ENCODE results near the gene XPR1.
"Not testable (repeated sequence)": the region's sequence is repeated elsewhere in the genome, so short reads cannot be mapped to it uniquely, and the experiment has no call there.

Gene XPR1

GRCh38 chr1:180640531-180640949, 8.7 kb downstream of the XPR1 start:
- H3K27ac ChIP-seq: no peak overlapping the region
- peaks cover 0 to 16% (median 3%) of the 10 kb centered on the region in 4 donors for H3K4me1 ChIP-seq
- TF ChIP-seq, protein P1, sequence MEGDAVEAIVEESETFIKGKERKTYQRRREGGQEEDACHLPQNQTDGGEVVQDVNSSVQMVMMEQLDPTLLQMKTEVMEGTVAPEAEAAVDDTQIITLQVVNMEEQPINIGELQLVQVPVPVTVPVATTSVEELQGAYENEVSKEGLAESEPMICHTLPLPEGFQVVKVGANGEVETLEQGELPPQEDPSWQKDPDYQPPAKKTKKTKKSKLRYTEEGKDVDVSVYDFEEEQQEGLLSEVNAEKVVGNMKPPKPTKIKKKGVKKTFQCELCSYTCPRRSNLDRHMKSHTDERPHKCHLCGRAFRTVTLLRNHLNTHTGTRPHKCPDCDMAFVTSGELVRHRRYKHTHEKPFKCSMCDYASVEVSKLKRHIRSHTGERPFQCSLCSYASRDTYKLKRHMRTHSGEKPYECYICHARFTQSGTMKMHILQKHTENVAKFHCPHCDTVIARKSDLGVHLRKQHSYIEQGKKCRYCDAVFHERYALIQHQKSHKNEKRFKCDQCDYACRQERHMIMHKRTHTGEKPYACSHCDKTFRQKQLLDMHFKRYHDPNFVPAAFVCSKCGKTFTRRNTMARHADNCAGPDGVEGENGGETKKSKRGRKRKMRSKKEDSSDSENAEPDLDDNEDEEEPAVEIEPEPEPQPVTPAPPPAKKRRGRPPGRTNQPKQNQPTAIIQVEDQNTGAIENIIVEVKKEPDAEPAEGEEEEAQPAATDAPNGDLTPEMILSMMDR (IDR thresholded peaks at IDR 0.05): no peak
- intact Hi-C loops (cut with DNase I; ENCODE audit: low total_unique reads): no loop called here
- DNase-seq: no peak
- H3K27me3 ChIP-seq: no peaks in the 10 kb centered on the region
- no peaks in the 10 kb centered on the region for H3K9me3 ChIP-seq
- no peak overlapping the region for H3K4me3 ChIP-seq
- H3K36me3 ChIP-seq: no peaks in the 10 kb centered on the region

DNA sequence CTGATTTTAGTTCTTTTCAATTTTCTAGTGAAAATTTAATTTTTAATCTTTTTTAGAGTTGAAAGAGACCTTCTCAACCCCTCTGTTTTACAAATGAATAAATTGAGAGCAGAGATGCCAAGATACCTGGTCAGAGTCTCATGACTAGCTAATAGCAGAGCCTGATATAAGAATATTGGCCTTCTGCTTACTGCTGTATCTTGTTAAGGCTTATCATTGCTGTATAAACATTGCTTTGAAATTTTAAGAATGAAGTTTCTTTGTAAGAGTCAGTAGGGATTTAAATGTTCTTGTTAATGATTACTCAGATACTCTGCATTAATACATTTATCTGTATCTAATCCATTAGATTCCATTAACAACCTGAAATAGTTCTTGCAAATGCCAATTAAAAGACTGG, 9.8 kb downstream of the XPR1 start:
- H3K9me3 ChIP-seq: no peaks in the 10 kb centered on the region
- H3K27me3 ChIP-seq: no peaks in the 10 kb centered on the region
- no peaks in the 10 kb centered on the region for H3K36me3 ChIP-seq
- H3K27ac ChIP-seq: no peak overlapping the region
- H3K4me3 ChIP-seq: no peak overlapping the region
- H3K4me1 ChIP-seq: peaks cover 0 to 16% (median 3%) of the 10 kb centered on the region in 4 donors
- DNase-seq: no peak
- TF ChIP-seq, protein P1 (IDR thresholded peaks at IDR 0.05): no peak
- intact Hi-C loops (cut with DNase I; ENCODE audit: low total_unique reads): no loop called here

DNA sequence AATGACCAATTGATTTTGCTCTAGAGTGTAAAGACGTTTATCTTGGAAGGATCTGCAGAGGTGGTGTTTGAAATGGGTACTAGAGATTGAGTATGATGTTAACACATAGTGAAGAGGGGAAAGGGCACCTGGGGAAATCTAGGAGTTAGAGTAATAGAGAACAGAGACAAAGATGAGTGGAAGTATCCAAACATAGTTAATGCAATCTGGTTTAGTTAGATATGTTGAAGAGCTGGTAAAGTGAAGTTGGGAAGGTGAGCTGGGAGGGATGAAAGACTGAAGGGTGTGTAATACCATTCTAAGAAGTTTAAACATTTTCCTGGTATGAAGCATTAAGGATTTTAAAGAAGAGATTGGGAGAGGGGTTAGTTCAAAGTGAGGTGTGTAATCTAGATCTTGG, 11.0 kb downstream of the XPR1 start:
- Histone ChIP-seq H3K36me3 (no peaks in the 10 kb centered on the region), H3K4me3 (no peak overlapping the region), H3K27ac (no peak overlapping the region), H3K4me1 (peaks cover 0 to 16% (median 3%) of the 10 kb centered on the region in 4 donors), H3K9me3 (no peaks in the 10 kb centered on the region), H3K27me3 (no peaks in the 10 kb centered on the region)
- no peak for DNase-seq
- intact Hi-C loops (cut with DNase I; ENCODE audit: low total_unique reads): no loop called here
- TF ChIP-seq, protein P1 (IDR thresholded peaks at IDR 0.05): no peak

DNA sequence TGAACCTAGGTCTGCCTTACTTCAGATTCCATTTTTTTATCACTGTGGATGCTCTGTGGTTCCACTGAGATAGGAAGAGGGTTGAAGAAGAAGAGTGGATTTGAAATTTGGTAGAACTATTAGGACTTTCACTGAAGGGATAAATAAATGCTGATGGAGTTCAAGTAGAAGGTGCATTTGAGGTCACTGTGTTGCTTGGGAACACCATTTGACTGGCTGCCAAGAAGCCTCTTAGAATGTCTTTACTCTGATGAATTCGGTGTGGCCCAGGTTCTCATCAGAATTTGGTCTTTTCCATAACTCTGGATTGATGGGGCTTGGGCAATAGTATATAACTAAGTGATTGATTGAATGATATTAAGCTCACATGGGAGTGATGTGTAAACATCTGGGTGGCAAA, 11.9 kb downstream of the XPR1 start:
- TF ChIP-seq, protein P1 (IDR thresholded peaks at IDR 0.05): no peak
- H3K27ac ChIP-seq: no peak overlapping the region
- no peaks in the 10 kb centered on the region for H3K27me3 ChIP-seq

DNA sequence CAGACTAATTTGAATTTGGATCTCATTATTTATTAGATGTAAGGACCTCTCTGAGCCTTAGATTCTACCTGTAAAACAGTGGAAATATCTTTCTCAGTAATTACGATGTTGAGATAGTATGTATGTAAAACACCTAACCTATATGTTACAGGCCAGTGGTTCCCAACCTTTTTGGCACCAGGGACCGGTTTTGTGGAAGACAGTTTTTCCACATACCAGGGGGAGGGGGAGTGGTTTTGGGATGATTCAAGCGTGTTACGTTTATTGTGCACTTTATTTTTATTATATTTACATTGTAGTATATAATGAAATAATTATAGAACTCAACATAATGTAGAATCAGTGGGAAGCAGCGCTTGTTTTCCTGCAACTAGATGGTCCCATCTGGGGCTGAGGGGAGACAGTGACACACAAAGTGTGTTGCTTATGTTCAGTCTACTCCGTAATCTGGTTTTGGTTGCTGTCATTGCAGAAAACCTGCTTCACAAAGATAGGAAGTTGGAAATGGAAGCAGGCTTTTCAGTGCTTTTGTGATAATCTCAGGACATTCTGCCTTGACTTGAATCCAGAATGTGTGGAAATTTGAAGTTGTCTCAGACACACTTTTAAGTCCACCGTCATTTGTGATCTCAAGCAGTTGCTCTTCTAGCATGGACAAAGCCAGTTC, 12.8 kb downstream of the XPR1 start:
- Histone ChIP-seq H3K27ac (no peak overlapping the region), H3K4me3 (no peak overlapping the region), H3K9me3 (no peaks in the 10 kb centered on the region), H3K36me3 (no peaks in the 10 kb centered on the region), H3K4me1 (peaks cover 0 to 16% (median 3%) of the 10 kb centered on the region in 4 donors), H3K27me3 (no peaks in the 10 kb centered on the region)
- intact Hi-C loops (cut with DNase I; ENCODE audit: low total_unique reads): no loop called here
- TF ChIP-seq, protein P1 (IDR thresholded peaks at IDR 0.05): no peak
- no peak for DNase-seq

More for the DNA sequence above, 11.9 kb downstream of the XPR1 start:
- no peak overlapping the region for H3K4me3 ChIP-seq
- DNase-seq: no peak
- H3K4me1 ChIP-seq: peaks cover 0 to 16% (median 3%) of the 10 kb centered on the region in 4 donors
- H3K36me3 ChIP-seq: no peaks in the 10 kb centered on the region
- no peaks in the 10 kb centered on the region for H3K9me3 ChIP-seq
- intact Hi-C loops (cut with DNase I; ENCODE audit: low total_unique reads): no loop called here

DNA sequence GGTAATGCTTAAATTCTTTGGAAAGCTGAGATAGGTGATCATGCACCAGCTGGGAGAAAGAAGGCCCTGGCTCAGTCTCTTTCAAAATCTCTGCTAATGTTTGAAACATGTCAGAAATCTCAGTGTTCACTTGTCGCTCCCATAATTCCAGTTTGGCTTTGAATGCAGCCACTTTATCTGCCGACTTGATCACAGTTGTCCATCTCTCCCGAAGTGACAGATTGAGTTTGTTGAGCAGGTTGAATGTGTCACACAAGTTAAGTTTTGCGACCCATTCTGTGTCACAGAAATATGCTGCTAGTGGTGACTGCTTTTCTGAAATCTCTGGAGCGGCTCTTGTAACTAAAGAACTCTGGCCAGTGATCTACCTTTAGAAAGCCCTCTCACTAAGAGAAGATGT, 13.4 kb downstream of the XPR1 start:
- H3K27me3 ChIP-seq; intact Hi-C loops (cut with DNase I; ENCODE audit: low total_unique reads); H3K27ac ChIP-seq; H3K36me3 ChIP-seq; DNase-seq; H3K9me3 ChIP-seq; H3K4me3 ChIP-seq: not testable (repeated sequence)
- H3K4me1 ChIP-seq: peaks cover 0 to 16% (median 3%) of the 10 kb centered on the region in 4 donors
